DND-41 (cell line): Measurements from ENCODE around the gene PRPF6.

Experiments
- ATAC-seq: fragments of 200-7000 bp; cut with Tn5 transposase; 3 replicates; pipeline ENCODE4 v1.9.1; 2021; ENCODE audit warnings: low read depth; ENCODE audit not compliant: insufficient read depth
- DNase-seq: peaks from one replicate; pipeline ENCODE4 v3.0.0-alpha.2; 2020
- H2AFZ ChIP-seq: 2 replicates; pipeline ENCODE4 v1.6.0; 2012; ENCODE audit warnings: low read depth, low read length
- H3K27ac ChIP-seq: 2 replicates; pipeline ENCODE4 v1.5.1; 2012; ENCODE audit warnings: low read length, inconsistent platforms
- H3K27me3 ChIP-seq: fragments of 200-600 bp; sonication (generic); 2 replicates; pipeline ENCODE4 v1.6.0; 2012; ENCODE audit warnings: low read length, mild to moderate bottlenecking, inconsistent platforms; ENCODE audit not compliant: insufficient read depth, poor library complexity
- H3K36me3 ChIP-seq: 2 replicates; pipeline ENCODE4 v1.5.1; 2012; ENCODE audit warnings: low read length, inconsistent platforms; ENCODE audit not compliant: insufficient read depth
- H3K4me1 ChIP-seq: 2 replicates; pipeline ENCODE4 v1.5.1; 2012; ENCODE audit warnings: mild to moderate bottlenecking, low read length; ENCODE audit not compliant: insufficient read depth
- H3K4me2 ChIP-seq: 2 replicates; pipeline ENCODE4 v1.6.0; 2012; ENCODE audit warnings: mild to moderate bottlenecking, moderate library complexity, low read length, inconsistent platforms; ENCODE audit not compliant: insufficient read depth
- H3K4me3 ChIP-seq, 2 experiments: fragments of 200-600 bp in 1 of 2; shearing (Covaris generic) in 1 of 2; 2 replicates each; pipeline ENCODE4 v1.5.1; 2012 to 2016; ENCODE audit warnings: inconsistent platforms in 2 of 2, low read length in 2 of 2, mild to moderate bottlenecking in 2 of 2, low read depth in 1 of 2, moderate library complexity in 1 of 2
- H3K79me2 ChIP-seq: 2 replicates; pipeline ENCODE4 v1.6.0; 2012; ENCODE audit warnings: low read length, inconsistent platforms; ENCODE audit not compliant: insufficient read depth
- H3K9ac ChIP-seq: 2 replicates; pipeline ENCODE4 v1.6.0; 2012; ENCODE audit warnings: low read depth, mild to moderate bottlenecking, inconsistent platforms, low read length, moderate library complexity
- H3K9me3 ChIP-seq: 2 replicates; pipeline ENCODE4 v1.5.1; 2012; ENCODE audit warnings: low read length, moderate library complexity, mild to moderate bottlenecking, inconsistent platforms; ENCODE audit not compliant: insufficient read depth, severe bottlenecking
- H4K20me1 ChIP-seq: 2 replicates; pipeline ENCODE4 v1.6.0; 2012; ENCODE audit warnings: low read length; ENCODE audit not compliant: insufficient read depth
- EZH2 ChIP-seq: IDR thresholded peaks from 3 replicates; pipeline ENCODE4 v1.6.1; 2012; ENCODE audit warnings: borderline replicate concordance, low read depth, mild to moderate bottlenecking, moderate library complexity, low read length, inconsistent platforms; ENCODE audit not compliant: severe bottlenecking
- TF ChIP-seq, protein P1 (sequence below): IDR thresholded peaks from 2 replicates; pipeline ENCODE4 v1.5.1; 2012; ENCODE audit warnings: borderline replicate concordance, low read length, moderate library complexity, mild to moderate bottlenecking; ENCODE audit not compliant: poor library complexity, severe bottlenecking; ENCODE audit errors: extremely low read depth

The PRPF6 gene

DNA sequence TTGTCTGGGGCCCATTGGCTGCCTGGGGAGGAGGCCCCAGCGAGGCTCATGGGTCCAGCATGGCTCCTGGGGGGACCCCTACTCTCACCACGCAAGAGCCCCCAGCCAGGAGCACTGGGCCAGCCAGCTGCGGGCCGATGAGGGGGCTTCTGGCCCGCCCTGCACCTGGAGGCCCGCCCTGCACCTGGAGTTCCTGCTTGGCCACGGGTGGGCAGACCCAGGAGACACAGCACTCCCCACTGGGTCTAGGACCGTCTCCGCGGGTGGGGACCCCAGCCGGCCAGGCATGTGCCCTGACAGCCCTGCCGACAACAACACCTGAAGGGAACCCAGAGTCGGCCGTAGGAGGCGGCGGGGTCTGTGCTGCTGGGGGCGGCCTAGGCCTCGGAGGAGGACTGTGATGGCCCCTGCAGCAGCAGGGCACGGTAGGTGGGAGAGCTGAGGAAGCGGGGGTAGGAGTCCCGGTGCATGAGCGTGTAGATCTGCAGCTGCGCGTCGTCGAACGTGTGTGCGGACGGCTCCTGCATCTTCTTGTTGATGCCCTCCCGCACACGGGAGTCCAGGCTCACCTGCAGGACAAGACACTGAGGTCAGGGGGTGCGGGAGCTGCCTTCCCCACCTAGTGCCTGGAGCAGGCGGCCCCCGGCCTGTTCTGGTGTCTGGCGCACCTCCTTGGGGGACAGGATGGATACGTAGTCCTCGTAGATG, 92.7 kb downstream of the PRPF6 start:
- H3K27ac ChIP-seq = no peak overlapping the region
- peaks cover 37% of the 10 kb centered on the region for H4K20me1 ChIP-seq
- H3K9ac ChIP-seq = no peak overlapping the region
- H3K4me2 ChIP-seq = no peak overlapping the region
- no peaks in the 10 kb centered on the region for H3K9me3 ChIP-seq
- H3K4me1 ChIP-seq = peaks cover 10% of the 10 kb centered on the region
- H3K27me3 ChIP-seq = no peaks in the 10 kb centered on the region
- ATAC-seq (no peak), DNase-seq (no peak)
- no peak overlapping the region for H2AFZ ChIP-seq
- H3K79me2 ChIP-seq = peaks cover 6% of the 10 kb centered on the region
- H3K4me3 ChIP-seq = no peak overlapping the region
- TF ChIP-seq, protein P1, sequence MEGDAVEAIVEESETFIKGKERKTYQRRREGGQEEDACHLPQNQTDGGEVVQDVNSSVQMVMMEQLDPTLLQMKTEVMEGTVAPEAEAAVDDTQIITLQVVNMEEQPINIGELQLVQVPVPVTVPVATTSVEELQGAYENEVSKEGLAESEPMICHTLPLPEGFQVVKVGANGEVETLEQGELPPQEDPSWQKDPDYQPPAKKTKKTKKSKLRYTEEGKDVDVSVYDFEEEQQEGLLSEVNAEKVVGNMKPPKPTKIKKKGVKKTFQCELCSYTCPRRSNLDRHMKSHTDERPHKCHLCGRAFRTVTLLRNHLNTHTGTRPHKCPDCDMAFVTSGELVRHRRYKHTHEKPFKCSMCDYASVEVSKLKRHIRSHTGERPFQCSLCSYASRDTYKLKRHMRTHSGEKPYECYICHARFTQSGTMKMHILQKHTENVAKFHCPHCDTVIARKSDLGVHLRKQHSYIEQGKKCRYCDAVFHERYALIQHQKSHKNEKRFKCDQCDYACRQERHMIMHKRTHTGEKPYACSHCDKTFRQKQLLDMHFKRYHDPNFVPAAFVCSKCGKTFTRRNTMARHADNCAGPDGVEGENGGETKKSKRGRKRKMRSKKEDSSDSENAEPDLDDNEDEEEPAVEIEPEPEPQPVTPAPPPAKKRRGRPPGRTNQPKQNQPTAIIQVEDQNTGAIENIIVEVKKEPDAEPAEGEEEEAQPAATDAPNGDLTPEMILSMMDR = no peak
- no peak for TF ChIP-seq EZH2
- peaks cover 36% of the 10 kb centered on the region for H3K36me3 ChIP-seq

DNA sequence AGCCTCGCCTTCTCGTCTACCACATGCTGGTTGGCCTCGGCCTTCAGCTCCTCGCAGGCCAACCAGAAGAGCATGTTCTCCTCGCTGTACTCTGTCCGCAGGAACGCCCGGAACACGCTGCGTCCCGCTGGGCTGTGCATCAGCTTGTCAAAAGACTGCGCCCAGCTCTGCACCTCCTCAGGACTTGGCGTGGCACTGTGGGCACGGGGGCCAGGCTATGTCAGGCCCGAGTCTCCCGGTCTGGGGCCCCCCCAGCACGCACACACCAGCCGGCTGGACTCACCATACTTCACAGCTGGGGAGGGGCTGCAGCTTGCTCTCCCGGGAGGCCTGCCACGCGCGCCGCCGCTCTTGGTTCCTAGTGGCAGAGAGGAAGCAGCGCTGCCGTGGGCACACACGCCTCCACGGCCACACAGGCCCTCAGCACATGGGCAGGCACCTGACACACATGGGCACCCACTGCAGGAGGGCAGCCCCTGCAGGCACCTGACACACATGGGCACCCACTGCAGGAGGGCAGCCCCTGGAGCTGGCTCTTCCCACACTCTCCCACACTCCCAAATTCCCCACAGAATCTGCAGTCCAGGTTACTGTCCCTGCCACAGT, 93.4 kb downstream of the PRPF6 start:
- Histone ChIP-seq H2AFZ (no peak overlapping the region), H3K27me3 (no peaks in the 10 kb centered on the region), H3K4me2 (no peak overlapping the region), H3K36me3 (peaks cover 36% of the 10 kb centered on the region), H4K20me1 (peaks cover 35% of the 10 kb centered on the region), H3K79me2 (peaks cover 12% of the 10 kb centered on the region), H3K4me3 (no peak overlapping the region), H3K9me3 (no peaks in the 10 kb centered on the region), H3K27ac (no peak overlapping the region), H3K9ac (no peak overlapping the region), H3K4me1 (peaks cover 16% of the 10 kb centered on the region)
- no peak for DNase-seq
- no peak for ATAC-seq
- no peak for TF ChIP-seq EZH2
- TF ChIP-seq, protein P1 = no peak

DNA sequence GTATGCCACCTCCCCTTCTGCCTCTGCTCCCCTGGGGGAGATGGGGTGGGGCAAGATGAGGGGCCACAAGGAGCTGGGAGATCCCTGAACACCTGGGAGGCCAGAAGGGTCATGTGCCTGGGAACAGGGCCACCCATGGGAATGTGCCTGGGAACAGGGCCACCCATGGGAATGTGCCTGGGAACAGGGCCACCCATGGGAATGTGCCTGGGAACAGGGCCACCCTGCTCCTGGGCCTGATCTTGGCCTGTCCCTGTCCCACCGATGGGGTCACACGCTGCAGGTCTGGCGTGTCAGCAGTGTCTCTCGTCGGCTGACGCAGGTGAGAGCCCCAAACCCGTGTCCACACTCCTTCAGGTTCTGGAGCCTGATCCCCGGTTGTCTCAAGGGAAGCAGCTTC, 94.0 kb downstream of the PRPF6 start:
- Histone ChIP-seq H3K36me3 (peaks cover 36% of the 10 kb centered on the region), H3K4me2 (no peak overlapping the region), H3K27ac (no peak overlapping the region), H3K9ac (no peak overlapping the region), H3K27me3 (no peaks in the 10 kb centered on the region), H3K9me3 (no peaks in the 10 kb centered on the region), H3K4me3 (no peak overlapping the region), H4K20me1 (peaks cover 31% of the 10 kb centered on the region), H2AFZ (no peak overlapping the region), H3K79me2 (peaks cover 12% of the 10 kb centered on the region), H3K4me1 (peaks cover 17% of the 10 kb centered on the region)
- no peak for TF ChIP-seq EZH2
- ATAC-seq (no peak), DNase-seq (no peak)

DNA sequence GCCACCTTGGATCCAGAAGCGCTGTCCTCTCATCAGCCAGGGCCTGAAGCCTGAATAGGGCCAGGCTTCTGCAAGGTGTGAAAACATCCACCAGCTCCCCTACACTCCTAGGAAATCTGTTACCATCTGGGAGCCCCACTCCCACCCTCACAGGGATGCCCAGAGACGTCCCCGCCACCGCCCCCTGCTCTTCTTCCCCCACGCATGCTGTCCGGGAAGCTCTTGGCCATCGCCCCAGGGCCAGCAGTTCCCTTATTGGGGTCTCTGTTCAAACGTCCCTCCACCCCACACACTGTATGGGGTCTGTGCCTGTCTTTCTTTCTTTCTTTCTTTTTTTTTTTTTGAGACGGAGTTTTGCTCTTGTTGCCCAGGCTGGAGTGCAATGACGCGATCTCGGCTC, 94.6 kb downstream of the PRPF6 start:
- peaks cover 12% of the 10 kb centered on the region for H3K79me2 ChIP-seq
- H3K9me3 ChIP-seq = no peaks in the 10 kb centered on the region
- DNase-seq = no peak
- H2AFZ ChIP-seq = no peak overlapping the region
- TF ChIP-seq, protein P1 = no peak
- TF ChIP-seq EZH2 = no peak
- no peak overlapping the region for H3K4me3 ChIP-seq
- no peak overlapping the region for H3K9ac ChIP-seq
- peaks cover 23% of the 10 kb centered on the region for H3K4me1 ChIP-seq
- H4K20me1 ChIP-seq = peaks cover 29% of the 10 kb centered on the region
- no peak for ATAC-seq
- H3K27ac ChIP-seq = no peak overlapping the region
- no peak overlapping the region for H3K4me2 ChIP-seq
- H3K27me3 ChIP-seq = no peaks in the 10 kb centered on the region
- peaks cover 36% of the 10 kb centered on the region for H3K36me3 ChIP-seq
